Measurements from ENCODE around the gene OTUB1. TPM values are rescaled to one million over a fixed set of nuclear protein-coding genes. Genes with fewer than 3 reads are reported as not detected.

Gene OTUB1
- total and polyA plus RNA-seq, 9 of the 15 experiments (the other 6 are each of a cell fraction or from before 2014, with no cell fraction given) = 29.5 to 134 (median 66.1) TPM

DNA sequence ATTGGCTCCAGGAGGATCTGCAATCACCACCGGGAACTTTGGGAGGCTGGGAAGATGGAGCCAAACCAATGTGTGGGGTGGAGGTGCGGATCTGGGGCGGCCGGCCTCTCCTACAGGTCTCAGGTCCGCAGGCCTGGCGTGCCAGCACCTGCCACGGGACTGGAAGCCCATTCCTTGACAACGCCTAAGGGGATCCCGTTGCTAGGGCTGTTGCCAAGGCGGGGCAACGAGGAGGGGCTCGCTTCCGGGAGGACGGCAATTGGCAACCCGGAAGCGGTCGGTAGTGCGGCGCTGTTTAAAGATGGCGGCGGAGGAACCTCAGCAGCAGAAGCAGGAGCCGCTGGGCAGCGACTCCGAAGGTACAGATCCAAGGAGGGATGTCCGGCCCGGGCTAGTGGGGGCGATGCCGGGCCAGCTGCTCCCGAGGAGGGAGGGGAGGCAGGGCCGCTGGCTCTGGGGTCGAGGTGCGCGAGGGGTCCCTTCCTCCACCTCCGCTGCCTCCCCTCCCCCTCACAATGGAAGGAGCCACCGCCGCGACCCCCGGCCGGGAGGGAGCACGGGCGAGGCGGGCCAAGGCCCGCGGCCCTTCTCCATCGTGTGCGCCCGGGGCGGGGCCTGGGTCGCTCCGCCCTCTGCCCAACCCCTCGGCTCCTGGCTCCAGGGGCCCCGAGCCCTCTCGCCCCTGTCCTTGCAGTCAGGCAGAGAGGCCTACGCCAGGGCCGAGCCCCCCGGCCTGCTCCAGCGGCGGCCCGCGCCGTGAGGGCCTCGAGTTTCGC, at the start of gene OTUB1 (continued):
- TF ChIP-seq DACH1 (IDR thresholded peaks at IDR 0.05; ENCODE audit: partially characterized antibody) (no peak), JUN (IDR thresholded peaks at IDR 0.05; ENCODE audit: borderline replicate concordance, low read depth, low read length) (no peak), JUN (CRISPR knock-in tag; IDR thresholded peaks at IDR 0.05; ENCODE audit: borderline replicate concordance) (no peak), NR1H2 (CRISPR knock-in tag; IDR thresholded peaks at IDR 0.05) (peak; percentile 55; the same call in 1 of the 2 replicates), ZNF124 (CRISPR knock-in tag; IDR thresholded peaks at IDR 0.05) (no peak; the same call in 1 of the 2 replicates), TAF9B (IDR thresholded peaks at IDR 0.05; ENCODE audit: partially characterized antibody) (peak; percentile 94), C11orf30 (IDR thresholded peaks at IDR 0.05; ENCODE audit: low read depth) (peak; percentile 93), ILF3 (IDR thresholded peaks at IDR 0.05; ENCODE audit: borderline replicate concordance) (no peak), BHLHE40 (IDR thresholded peaks at IDR 0.05; ENCODE audit: low read length) (peak; percentile 57; the same call in 1 of the 2 replicates)
- TF ChIP-seq, protein P1, sequence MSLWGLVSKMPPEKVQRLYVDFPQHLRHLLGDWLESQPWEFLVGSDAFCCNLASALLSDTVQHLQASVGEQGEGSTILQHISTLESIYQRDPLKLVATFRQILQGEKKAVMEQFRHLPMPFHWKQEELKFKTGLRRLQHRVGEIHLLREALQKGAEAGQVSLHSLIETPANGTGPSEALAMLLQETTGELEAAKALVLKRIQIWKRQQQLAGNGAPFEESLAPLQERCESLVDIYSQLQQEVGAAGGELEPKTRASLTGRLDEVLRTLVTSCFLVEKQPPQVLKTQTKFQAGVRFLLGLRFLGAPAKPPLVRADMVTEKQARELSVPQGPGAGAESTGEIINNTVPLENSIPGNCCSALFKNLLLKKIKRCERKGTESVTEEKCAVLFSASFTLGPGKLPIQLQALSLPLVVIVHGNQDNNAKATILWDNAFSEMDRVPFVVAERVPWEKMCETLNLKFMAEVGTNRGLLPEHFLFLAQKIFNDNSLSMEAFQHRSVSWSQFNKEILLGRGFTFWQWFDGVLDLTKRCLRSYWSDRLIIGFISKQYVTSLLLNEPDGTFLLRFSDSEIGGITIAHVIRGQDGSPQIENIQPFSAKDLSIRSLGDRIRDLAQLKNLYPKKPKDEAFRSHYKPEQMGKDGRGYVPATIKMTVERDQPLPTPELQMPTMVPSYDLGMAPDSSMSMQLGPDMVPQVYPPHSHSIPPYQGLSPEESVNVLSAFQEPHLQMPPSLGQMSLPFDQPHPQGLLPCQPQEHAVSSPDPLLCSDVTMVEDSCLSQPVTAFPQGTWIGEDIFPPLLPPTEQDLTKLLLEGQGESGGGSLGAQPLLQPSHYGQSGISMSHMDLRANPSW (CRISPR knock-in tag; IDR thresholded peaks at IDR 0.05) = no peak
- TF ChIP-seq, protein P2, sequence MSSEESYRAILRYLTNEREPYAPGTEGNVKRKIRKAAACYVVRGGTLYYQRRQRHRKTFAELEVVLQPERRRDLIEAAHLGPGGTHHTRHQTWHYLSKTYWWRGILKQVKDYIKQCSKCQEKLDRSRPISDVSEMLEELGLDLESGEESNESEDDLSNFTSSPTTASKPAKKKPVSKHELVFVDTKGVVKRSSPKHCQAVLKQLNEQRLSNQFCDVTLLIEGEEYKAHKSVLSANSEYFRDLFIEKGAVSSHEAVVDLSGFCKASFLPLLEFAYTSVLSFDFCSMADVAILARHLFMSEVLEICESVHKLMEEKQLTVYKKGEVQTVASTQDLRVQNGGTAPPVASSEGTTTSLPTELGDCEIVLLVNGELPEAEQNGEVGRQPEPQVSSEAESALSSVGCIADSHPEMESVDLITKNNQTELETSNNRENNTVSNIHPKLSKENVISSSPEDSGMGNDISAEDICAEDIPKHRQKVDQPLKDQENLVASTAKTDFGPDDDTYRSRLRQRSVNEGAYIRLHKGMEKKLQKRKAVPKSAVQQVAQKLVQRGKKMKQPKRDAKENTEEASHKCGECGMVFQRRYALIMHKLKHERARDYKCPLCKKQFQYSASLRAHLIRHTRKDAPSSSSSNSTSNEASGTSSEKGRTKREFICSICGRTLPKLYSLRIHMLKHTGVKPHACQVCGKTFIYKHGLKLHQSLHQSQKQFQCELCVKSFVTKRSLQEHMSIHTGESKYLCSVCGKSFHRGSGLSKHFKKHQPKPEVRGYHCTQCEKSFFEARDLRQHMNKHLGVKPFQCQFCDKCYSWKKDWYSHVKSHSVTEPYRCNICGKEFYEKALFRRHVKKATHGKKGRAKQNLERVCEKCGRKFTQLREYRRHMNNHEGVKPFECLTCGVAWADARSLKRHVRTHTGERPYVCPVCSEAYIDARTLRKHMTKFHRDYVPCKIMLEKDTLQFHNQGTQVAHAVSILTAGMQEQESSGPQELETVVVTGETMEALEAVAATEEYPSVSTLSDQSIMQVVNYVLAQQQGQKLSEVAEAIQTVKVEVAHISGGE (CRISPR knock-in tag; IDR thresholded peaks at IDR 0.05) = peak in 1 of 3 experiments; percentile 68; a peak in 2 of 6 replicates
- TF ChIP-seq, protein P3, sequence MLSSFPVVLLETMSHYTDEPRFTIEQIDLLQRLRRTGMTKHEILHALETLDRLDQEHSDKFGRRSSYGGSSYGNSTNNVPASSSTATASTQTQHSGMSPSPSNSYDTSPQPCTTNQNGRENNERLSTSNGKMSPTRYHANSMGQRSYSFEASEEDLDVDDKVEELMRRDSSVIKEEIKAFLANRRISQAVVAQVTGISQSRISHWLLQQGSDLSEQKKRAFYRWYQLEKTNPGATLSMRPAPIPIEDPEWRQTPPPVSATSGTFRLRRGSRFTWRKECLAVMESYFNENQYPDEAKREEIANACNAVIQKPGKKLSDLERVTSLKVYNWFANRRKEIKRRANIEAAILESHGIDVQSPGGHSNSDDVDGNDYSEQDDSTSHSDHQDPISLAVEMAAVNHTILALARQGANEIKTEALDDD (IDR thresholded peaks at IDR 0.05) = no peak
- TF ChIP-seq, protein P4, sequence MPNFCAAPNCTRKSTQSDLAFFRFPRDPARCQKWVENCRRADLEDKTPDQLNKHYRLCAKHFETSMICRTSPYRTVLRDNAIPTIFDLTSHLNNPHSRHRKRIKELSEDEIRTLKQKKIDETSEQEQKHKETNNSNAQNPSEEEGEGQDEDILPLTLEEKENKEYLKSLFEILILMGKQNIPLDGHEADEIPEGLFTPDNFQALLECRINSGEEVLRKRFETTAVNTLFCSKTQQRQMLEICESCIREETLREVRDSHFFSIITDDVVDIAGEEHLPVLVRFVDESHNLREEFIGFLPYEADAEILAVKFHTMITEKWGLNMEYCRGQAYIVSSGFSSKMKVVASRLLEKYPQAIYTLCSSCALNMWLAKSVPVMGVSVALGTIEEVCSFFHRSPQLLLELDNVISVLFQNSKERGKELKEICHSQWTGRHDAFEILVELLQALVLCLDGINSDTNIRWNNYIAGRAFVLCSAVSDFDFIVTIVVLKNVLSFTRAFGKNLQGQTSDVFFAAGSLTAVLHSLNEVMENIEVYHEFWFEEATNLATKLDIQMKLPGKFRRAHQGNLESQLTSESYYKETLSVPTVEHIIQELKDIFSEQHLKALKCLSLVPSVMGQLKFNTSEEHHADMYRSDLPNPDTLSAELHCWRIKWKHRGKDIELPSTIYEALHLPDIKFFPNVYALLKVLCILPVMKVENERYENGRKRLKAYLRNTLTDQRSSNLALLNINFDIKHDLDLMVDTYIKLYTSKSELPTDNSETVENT (CRISPR knock-in tag; IDR thresholded peaks at IDR 0.05) = no peak; the same call in 1 of the 2 replicates
- TF ChIP-seq, protein P5, sequence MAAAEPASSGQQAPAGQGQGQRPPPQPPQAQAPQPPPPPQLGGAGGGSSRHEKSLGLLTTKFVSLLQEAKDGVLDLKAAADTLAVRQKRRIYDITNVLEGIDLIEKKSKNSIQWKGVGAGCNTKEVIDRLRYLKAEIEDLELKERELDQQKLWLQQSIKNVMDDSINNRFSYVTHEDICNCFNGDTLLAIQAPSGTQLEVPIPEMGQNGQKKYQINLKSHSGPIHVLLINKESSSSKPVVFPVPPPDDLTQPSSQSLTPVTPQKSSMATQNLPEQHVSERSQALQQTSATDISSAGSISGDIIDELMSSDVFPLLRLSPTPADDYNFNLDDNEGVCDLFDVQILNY (CRISPR knock-in tag; IDR thresholded peaks at IDR 0.05) = no peak

All from K562 (cell line).